GM23248 (cell line): ENCODE results near the gene UGT2B15.

Source experiments
- EZH2 ChIP-seq: fragments of 200-600 bp; sonication (generic); IDR thresholded peaks from 2 replicates; pipeline ENCODE4 v1.6.1; 2018; ENCODE audit warnings: antibody characterized with exemption, mild to moderate bottlenecking; ENCODE audit not compliant: insufficient read depth, poor library complexity, severe bottlenecking
- EZH2phosphoT487 ChIP-seq: fragments of 200-600 bp; sonication (generic); IDR thresholded peaks from 2 replicates; pipeline ENCODE4 v1.6.1; 2018; ENCODE audit warnings: antibody characterized with exemption, moderate library complexity, mild to moderate bottlenecking, low read depth; ENCODE audit not compliant: insufficient read depth

GRCh38 chr4:68617003-68617698, 53.3 kb downstream of the UGT2B15 start:
- TF ChIP-seq EZH2phosphoT487 (no peak), EZH2 (no peak)
